ENCODE results near the gene HAUS7.

The HAUS7 gene

DNA sequence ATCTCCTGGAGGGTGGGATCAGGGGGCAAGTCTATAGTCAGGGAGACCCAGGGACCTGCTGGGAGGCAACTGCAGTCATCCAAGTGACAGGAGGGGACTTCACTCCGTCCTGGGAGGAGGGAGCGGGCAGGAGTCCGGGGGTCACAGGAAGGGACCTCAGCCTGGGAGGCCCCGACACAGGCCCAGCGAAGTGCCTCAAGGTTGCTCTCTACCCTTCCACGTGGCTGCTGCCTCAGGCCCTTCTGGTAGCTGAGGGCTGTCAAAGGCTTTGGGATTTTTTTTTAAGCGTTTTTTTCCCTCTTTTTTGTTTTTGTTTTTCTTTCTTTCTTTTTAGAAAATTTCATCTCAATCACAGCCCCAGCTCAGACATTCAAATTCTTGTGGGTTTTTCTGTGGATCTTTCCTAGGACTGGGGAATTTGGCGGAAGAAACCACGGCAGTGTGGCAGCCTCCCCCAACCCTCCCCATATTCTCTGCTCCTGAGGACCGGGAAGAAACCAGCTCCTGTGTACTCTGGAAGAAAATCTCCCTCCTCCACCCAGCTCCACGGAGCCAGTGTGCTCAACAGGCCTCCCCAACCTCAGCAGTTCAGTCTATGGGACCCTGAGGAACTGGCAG is 1.4 kb upstream of the HAUS7 start:
- ChIA-PET POLR2A (no interaction called here), CTCF (interaction anchor here (1.3 to 3.7 kb wide), 8 partner anchors 12 to 530 kb away, joined by 3 to 21 read pairs (median 6); no protein-coding TSS in a partner anchor)
- DNase-seq (ENCODE audit: extremely low spot score) = no peak
- TF ChIP-seq, protein P1, sequence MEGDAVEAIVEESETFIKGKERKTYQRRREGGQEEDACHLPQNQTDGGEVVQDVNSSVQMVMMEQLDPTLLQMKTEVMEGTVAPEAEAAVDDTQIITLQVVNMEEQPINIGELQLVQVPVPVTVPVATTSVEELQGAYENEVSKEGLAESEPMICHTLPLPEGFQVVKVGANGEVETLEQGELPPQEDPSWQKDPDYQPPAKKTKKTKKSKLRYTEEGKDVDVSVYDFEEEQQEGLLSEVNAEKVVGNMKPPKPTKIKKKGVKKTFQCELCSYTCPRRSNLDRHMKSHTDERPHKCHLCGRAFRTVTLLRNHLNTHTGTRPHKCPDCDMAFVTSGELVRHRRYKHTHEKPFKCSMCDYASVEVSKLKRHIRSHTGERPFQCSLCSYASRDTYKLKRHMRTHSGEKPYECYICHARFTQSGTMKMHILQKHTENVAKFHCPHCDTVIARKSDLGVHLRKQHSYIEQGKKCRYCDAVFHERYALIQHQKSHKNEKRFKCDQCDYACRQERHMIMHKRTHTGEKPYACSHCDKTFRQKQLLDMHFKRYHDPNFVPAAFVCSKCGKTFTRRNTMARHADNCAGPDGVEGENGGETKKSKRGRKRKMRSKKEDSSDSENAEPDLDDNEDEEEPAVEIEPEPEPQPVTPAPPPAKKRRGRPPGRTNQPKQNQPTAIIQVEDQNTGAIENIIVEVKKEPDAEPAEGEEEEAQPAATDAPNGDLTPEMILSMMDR (IDR thresholded peaks at IDR 0.05; ENCODE audit: control extremely low read depth, extremely low read depth, low read depth, missing control alignments) = no peak

DNA sequence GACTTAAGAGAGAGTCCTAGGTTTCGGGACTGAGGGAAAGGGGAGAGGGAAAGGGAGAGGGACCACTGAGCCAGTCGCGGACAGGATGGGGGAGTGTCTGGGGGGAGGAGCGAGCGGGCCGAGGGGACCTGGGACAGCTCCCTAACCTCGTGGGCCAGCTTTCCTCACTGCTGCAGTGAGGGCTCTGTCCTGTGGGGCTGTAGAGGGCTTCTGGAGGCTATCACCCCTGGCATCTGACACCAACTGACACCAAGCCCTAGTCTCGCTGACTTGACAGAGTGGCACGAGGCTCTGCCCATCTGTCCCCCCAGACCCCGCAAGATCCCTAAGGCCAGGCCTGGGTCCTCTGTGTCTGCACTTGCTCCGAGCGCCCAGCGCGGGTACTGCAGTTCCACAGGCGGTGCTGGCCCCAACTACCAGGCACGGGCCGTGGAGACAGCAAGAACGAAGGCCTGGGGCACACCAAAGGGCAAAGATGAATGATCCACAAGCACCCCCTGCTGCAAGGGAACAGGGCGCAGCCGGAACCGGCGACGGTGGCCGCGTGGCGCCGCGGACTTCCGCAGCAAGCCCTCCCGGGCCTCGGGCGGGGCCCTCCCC is 465 bp downstream of the HAUS7 start:
- no peak for DNase-seq (ENCODE audit: extremely low spot score)
- ChIA-PET CTCF (interaction anchor here (0.6 to 3.7 kb wide), 13 partner anchors 9 to 528 kb away, joined by 3 to 21 read pairs (median 4); no protein-coding TSS in a partner anchor), POLR2A (no interaction called here)
- TF ChIP-seq, protein P1 (IDR thresholded peaks at IDR 0.05; ENCODE audit: control extremely low read depth, extremely low read depth, low read depth, missing control alignments) = no peak

DNA sequence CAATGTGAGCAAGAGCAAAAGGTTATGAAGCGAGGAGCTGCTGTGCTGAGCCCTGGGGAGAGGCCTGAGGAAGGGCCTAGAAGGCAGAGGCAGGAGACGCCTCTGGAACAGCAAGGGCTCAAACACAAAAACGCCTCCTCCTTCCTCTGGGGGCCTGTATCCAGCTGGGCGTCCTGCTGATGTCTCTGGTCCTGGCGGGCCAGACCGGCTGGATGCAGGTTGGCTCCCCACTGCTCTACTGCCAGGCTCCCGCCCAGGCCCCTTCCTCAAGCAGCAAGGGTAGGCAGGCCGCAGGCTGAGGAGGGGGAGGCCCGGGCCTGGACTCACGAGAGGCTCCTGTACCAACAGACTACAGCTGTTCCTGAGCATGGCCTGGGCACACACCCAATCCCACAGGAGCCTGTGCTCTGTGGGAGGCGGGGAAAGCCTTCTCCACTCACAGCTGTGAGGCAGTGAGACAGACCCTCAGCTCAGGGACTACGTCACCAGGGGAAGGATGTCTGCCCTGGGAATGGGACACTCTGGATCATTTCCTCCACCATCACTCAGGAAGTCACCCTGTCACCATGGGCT is 2.3 kb downstream of the HAUS7 start:
- CTCF ChIA-PET = interaction anchor here (1.2 kb wide), 1 partner anchor 39 kb away, joined by 4 read pairs; no protein-coding TSS in a partner anchor
- no peak for DNase-seq (ENCODE audit: extremely low spot score)
- TF ChIP-seq, protein P1 (IDR thresholded peaks at IDR 0.05; ENCODE audit: control extremely low read depth, extremely low read depth, low read depth, missing control alignments) = no peak
- POLR2A ChIA-PET = interaction anchor here (0.6 kb wide), 1 partner anchor 116 kb away, joined by 3 read pairs; no protein-coding TSS in a partner anchor

DNA sequence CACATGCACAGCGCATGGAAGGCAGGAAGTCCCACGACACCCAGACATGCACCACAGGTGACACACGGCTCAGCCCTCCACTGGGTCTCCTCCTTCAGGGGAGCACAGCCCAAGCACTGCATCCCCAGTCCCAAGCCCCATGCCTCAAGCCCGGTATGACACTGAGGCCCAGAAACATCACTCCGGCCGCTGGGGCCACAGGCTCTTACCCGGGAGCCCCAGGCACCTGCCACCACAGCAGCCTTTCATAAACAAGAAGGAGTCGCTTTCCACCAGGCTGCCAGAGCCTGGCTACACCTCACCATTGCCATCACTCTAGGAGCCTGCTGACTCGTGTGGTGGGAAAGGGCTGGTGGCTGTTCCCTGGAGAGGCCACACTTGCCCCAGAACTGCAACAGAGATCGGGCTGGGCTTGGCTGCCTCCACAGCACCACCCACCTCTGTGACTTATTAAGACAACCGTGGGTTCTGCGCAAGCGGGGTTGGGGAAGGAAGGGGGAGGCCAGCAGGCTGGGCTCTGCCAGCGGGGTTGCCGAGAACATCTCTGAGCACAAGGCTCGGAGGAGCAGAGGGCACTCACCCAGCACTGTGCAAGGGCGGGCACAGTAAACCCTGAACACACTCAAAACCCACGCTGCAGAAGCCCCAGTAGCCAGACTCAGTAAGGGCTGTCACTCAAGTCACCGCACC is 4.5 kb downstream of the HAUS7 start:
- CTCF ChIA-PET = no interaction called here
- POLR2A ChIA-PET = no interaction called here
- no peak for DNase-seq (ENCODE audit: extremely low spot score)
- TF ChIP-seq, protein P1 (IDR thresholded peaks at IDR 0.05; ENCODE audit: control extremely low read depth, extremely low read depth, low read depth, missing control alignments) = no peak

DNA sequence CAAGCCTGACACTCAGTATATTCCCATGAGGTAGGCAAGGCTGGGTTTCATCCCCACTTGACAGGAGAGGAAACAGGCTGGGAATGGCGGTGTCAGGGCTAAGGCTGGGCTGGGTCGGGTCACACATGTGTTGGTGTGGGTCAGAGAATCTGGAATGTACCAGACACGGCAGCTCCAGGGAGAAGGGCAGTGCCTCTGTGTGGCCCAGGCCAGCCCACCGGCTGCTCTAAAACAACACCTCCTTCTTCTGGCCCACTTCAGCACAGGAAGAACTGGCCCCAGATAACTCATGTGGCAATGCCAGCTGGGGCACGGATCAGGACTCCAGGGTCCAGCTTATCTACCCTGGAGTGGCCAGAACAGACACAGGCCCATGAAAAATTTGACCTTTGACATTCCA is 6.3 kb downstream of the HAUS7 start:
- TF ChIP-seq, protein P1 (IDR thresholded peaks at IDR 0.05; ENCODE audit: control extremely low read depth, extremely low read depth, low read depth, missing control alignments) = no peak
- ChIA-PET CTCF (no interaction called here), POLR2A (no interaction called here)
- no peak for DNase-seq (ENCODE audit: extremely low spot score)

DNA sequence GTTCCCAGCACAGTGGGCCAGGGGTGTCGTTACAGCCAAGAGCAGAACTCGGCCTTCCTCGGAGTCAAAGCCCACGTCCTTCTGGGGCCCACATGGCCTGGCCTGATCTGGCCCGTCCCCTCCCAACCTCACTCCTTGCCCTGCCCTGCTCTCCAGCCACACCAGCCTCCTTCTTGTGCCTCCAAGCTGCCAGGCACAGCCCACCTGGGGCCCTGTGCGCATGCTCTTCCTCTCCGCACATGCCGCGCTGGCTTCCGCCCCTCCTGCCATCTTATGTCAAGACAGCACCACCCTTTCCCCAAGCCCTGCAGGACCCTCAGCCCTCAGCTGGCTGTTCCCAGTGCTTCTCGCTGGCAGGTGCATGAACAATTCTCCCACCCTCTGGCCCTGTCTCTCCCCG is 6.8 kb downstream of the HAUS7 start:
- TF ChIP-seq, protein P1 (IDR thresholded peaks at IDR 0.05; ENCODE audit: control extremely low read depth, extremely low read depth, low read depth, missing control alignments) = no peak
- ChIA-PET POLR2A (no interaction called here), CTCF (no interaction called here)
- DNase-seq (ENCODE audit: extremely low spot score) = no peak

Measured in GM10248 (cell line).